Measurements from ENCODE around the gene VAC14. TPM values are rescaled to one million over a fixed set of nuclear protein-coding genes. Genes with fewer than 3 reads are reported as not detected.

The VAC14 gene
- polyA plus RNA-seq, 1 donor from 2014 or later, result 48.5 TPM

DNA sequence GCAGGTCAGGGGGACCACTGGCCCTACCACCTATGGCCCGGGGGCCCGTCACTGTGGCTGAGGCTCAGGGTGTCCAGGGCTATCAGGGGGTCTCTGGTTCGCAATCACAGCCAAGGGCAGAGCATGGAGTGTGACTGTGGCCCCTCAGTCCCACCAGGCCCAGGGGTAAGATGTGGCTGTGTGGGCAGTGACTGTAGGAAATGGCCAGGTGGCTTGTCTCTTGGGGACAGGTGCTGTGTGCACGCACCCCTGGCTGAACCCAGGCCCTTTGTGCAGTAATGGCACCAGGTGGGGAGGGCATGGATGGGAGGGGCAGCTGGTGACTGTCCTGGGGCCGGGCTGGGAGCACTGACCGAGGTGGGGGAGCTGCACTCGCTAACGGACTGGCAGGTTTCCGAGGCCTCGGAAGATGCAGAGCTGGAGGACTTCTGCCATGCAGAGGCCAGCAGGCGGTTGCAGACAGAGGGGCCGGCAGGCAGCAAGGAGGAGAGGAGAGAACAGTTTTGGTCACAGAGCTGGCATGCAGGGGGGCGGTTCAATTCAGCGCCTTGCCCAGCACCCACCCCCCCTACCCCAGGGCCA, 135.8 kb downstream of the VAC14 start:
- no peak overlapping the region for H3K4me3 Mint-ChIP-seq
- H3K9me3 Mint-ChIP-seq, result peaks cover 0 to 5% (median 0%) of the 10 kb centered on the region in 3 donors
- H3K27ac Mint-ChIP-seq, result no peak overlapping the region
- H3K36me3 Mint-ChIP-seq, result peaks cover 9% of the 10 kb centered on the region
- H3K27me3 Mint-ChIP-seq, result no peaks in the 10 kb centered on the region
- no peaks in the 10 kb centered on the region for H3K4me1 Mint-ChIP-seq

DNA sequence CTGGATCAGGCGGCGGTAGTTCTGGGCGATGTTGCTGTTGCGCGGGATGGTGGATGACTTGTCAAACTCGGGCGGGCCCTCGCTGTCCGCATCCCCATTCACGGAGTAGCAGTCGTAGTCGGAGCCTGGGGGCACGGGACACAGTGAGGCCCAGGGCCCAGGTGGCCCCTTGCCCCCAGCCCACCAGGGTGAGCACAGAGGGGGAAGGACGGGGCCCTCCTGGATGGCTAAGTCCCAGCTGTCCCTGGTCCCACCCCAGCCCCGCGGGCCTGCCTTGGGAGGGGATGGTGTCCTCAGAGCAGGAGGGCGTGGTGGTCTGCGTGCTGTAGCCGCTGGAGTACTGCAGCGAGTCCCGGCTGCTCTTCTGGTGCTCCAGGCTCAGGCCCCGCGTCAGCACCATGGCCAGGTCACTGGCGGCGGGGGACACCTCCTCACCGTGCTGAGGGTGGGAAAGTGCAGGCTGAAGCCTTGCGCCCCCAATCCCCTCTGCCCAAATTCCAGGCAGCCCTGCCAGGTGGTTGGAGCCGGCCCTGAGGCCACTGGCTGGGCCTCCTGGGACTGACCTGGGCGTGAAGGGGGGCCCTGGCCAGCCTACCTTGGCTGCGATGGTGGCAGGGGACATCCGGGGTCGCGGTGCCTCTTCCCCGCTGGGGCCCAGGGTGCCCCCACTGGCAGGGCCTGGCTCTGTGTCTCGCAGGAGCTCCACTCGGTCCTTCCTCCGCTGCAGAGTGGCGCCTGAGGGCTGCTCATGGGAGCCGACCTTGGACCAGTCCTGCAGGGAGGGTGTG, 136.4 kb downstream of the VAC14 start:
- H3K36me3 Mint-ChIP-seq, result peaks cover 8% of the 10 kb centered on the region
- H3K27ac Mint-ChIP-seq, result no peak overlapping the region
- no peak overlapping the region for H3K4me3 Mint-ChIP-seq
- no peaks in the 10 kb centered on the region for H3K27me3 Mint-ChIP-seq
- peaks cover 0 to 5% (median 0%) of the 10 kb centered on the region in 3 donors for H3K9me3 Mint-ChIP-seq
- H3K4me1 Mint-ChIP-seq, result no peaks in the 10 kb centered on the region

DNA sequence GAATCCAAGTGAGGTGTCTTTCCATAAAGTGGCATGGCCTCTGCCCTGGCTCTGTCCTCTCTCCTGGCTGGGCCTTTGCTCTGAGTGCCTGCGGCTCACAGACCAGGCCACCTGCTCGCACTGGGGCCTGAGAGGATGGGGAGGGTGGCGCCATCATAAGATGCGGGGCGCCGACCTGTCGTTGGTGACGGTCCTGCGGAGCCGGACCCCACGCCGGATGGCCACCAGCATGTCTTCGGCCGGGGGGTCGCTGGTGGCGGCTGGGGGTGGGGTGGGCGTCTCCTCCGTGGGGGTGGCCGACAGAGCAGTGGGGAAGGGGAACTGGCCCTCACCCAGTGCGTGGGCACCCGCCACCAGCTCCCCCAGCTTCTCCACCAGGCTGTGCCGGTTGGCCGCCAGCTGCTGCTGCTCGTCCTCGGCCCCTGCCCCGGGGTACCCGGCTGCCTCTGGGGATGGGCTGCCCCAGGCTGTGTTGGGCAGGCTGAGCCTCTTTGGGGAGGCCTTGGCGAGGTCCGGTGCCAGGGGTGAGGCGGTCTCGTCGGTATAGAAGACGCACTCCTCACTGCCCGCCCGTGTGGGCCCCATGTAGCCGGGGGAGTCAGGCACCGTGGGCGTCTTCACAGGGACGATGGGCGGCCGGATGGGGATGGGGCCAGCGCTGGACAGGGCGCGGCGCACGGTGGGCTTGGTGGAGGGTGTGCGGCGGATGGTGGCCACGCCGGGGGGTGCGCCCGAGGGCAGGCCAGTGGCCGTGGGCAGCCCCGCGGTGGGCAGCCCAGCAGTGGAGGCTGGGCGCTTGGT, 137.2 kb downstream of the VAC14 start:
- H3K36me3 Mint-ChIP-seq, result peaks cover 7% of the 10 kb centered on the region
- H3K9me3 Mint-ChIP-seq, result peaks cover 0 to 2% (median 0%) of the 10 kb centered on the region in 3 donors
- no peak overlapping the region for H3K27ac Mint-ChIP-seq
- no peak overlapping the region for H3K4me3 Mint-ChIP-seq
- no peaks in the 10 kb centered on the region for H3K27me3 Mint-ChIP-seq
- no peaks in the 10 kb centered on the region for H3K4me1 Mint-ChIP-seq

DNA sequence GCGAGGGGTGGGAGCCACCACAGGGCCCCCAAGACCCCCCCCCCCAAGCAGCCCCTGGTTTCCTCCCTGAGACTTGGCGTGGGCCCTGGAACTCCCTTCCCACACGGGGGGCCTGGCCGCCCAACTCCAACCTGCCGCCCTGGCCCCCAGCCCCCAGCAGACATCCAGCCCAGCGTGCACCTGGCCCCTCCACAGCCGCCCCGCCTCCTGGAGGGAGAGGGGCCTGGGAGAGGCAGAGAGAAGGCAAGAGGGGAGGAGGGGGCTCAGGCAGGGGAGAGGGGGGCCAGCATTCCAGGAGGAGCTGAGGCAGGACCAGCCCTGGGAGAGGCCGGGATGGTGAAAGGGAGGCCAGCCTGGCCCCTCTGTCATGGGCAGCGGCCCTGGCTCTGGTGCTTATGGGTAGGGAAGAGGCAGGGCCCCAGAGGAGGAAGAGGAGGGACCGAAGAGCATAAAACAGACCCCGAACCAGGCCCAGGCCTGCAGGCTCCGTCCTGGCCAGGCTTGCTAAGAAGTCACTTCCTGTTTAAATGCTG, 137.9 kb downstream of the VAC14 start:
- Mint-ChIP-seq H3K27me3 (no peaks in the 10 kb centered on the region), H3K4me3 (no peak overlapping the region), H3K9me3 (no peaks in the 10 kb centered on the region), H3K36me3 (peaks cover 7% of the 10 kb centered on the region), H3K27ac (no peak overlapping the region), H3K4me1 (no peaks in the 10 kb centered on the region)

DNA sequence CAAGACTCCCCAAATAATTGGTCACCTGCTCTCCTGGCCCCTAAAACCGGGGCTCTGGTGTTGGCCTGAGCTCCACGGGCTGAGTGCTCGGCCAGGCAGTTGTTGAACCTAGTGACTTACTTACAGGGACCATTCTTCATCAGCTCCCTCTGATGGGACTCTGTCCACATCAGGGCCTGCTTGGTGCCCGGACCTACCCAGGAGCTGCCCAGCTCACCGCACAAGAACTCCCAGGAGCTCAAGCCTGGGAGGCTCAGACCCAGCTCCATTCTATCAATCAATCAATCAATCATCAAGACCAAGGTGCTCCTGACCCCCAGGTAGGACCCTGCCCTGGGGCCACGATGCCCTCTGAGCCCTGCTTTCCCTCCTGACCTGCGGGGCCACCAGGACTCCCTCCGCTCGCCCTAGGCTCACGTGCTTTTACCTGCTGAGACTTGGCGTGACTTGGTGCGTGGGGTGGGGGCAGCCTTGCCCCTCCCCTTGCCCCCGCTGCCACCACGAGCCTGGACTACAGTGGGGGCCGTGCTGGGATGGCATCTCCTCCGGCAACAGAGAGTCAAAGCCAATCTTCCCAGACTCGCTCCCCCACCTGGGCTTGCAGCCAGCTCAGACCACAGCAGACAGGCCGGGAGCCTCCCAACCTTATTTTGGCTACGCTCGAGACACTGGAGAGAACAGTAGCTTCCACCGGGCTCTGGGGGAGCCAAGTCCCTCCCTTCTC, 138.9 kb downstream of the VAC14 start:
- peaks cover 7% of the 10 kb centered on the region for H3K36me3 Mint-ChIP-seq
- no peaks in the 10 kb centered on the region for H3K4me1 Mint-ChIP-seq
- no peaks in the 10 kb centered on the region for H3K27me3 Mint-ChIP-seq

DNA sequence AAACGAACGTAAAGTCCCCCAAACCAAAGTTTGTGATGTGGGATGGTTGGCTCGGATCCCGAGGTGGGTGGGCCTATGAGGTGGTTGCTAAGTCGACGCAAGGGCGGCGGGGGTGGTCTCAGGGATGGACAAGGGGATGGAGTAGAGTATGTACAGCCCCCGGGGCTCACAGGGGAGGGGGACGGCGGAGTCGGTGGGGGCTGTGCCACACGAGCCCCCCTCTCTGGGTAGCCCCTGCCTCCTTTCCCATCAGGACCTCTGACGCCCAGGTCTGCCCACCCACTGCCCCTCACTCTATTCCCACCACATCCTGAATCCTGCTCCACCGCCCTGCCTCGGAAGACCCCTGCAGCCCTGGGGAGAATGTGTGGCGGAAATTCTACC, 139.4 kb downstream of the VAC14 start:
- peaks cover 7% of the 10 kb centered on the region for H3K36me3 Mint-ChIP-seq
- no peaks in the 10 kb centered on the region for H3K9me3 Mint-ChIP-seq
- no peaks in the 10 kb centered on the region for H3K4me1 Mint-ChIP-seq
- no peak overlapping the region for H3K27ac Mint-ChIP-seq
- H3K4me3 Mint-ChIP-seq, result no peak overlapping the region
- H3K27me3 Mint-ChIP-seq, result no peaks in the 10 kb centered on the region

More for the DNA sequence above, 138.9 kb downstream of the VAC14 start:
- Mint-ChIP-seq H3K27ac (no peak overlapping the region), H3K9me3 (no peaks in the 10 kb centered on the region), H3K4me3 (no peak overlapping the region)

DNA sequence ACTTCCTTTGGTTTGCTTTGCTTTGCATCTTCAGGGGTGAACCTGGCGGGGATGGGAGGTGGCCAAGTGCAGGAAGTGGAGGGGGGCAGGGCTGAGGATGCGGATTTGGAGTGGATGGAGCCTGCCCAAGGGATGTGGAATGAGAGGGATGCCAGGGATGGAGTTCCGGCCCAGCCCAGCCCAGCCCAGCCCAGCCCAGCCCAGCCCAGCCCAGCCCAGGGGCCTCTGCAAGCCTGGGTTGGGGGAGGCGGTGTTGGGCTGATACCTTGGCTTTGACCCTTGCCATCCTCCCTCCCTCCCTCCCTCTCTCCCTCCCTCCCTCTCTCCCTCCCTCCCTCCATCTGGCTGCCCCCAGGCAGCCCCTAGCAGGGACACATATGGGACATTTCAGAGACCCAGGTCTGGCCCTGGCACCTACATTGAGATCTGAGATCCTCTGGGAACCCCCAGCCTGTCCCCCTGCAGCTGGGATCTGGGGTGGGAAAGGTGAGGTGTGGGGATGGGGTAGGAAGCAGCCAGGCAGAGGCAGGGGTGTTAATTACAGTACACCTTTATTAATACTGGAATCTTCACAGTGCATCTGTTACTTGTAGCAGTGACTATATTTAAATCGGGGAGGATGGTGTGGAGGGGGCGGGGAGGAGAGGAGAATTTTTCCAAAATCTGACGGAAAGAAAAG, 140.1 kb downstream of the VAC14 start:
- no peaks in the 10 kb centered on the region for H3K27me3 Mint-ChIP-seq
- no peak overlapping the region for H3K4me3 Mint-ChIP-seq
- H3K36me3 Mint-ChIP-seq, result peaks cover 5% of the 10 kb centered on the region
- no peaks in the 10 kb centered on the region for H3K4me1 Mint-ChIP-seq
- no peak overlapping the region for H3K27ac Mint-ChIP-seq
- no peaks in the 10 kb centered on the region for H3K9me3 Mint-ChIP-seq

DNA sequence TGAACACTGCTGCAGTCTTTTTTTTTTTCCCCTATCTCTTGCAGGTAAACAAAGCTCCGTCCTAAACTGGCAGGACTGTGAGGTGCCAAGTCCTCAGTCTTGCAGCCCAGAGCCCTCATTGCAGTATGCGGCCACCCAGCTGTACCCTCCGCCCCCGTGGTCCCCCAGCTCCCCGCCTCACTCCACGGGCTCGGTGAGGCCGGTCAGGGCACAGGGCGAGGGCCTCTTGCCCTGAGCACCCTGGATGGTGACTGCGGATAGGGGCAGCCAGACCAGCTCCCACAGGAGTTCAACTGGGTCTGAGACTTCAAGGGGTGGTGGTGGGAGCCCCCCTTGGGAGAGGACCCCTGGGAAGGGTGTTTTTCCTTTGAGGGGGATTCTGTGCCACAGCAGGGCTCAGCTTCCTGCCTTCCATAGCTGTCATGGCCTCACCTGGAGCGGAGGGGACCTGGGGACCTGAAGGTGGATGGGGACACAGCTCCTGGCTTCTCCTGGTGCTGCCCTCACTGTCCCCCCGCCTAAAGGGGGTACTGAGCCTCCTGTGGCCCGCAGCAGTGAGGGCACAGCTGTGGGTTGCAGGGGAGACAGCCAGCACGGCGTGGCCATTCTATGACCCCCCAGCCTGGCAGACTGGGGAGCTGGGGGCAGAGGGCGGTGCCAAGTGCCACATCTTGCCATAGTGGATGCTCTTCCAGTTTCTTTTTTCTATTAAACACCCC, 140.8 kb downstream of the VAC14 start:
- no peaks in the 10 kb centered on the region for H3K9me3 Mint-ChIP-seq
- H3K4me3 Mint-ChIP-seq, result no peak overlapping the region
- peaks cover 2% of the 10 kb centered on the region for H3K36me3 Mint-ChIP-seq
- H3K27me3 Mint-ChIP-seq, result no peaks in the 10 kb centered on the region
- no peaks in the 10 kb centered on the region for H3K4me1 Mint-ChIP-seq
- no peak overlapping the region for H3K27ac Mint-ChIP-seq

DNA sequence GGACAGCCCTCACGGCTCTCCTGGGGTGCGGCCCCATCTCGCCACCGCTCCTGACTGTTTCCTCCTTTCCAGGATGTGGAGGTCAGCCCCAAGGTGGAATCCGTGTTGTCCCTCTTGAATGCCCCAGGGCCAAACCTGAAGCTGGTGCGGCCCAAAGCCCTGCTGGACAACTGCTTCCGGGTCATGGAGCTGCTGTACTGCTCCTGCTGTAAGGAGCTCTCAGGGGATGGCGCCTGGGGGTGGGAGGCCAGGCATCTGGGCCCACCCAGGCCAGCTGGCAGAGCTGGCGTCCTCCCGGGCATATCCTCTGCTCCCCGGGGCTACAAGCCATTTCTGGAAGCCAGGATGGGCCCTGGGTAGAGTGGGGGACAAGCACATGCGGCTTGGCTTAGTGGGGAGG, 141.4 kb downstream of the VAC14 start:
- Mint-ChIP-seq H3K9me3 (no peaks in the 10 kb centered on the region), H3K4me1 (no peaks in the 10 kb centered on the region), H3K27me3 (no peaks in the 10 kb centered on the region), H3K27ac (no peak overlapping the region), H3K36me3 (peaks cover 2% of the 10 kb centered on the region), H3K4me3 (no peak overlapping the region)

DNA sequence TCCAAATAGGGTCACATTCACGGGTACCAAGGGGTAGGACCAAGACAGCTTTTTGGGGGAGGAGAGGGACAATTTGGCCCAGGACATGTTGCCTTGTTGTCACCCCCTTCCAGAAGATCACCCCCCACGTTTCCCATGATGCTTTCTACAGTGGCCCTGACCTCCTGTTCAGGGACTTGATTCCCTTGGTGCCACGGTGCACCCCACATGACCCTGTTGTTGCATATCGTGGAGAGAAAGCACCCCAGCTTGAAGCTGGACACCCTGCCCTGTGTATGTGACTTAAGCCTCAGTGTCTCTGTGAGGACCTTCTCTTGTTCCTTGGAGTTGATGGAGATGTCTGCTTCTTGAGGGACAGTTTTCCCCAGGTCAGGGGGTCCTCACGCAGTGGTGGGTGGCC, 142.0 kb downstream of the VAC14 start:
- H3K27ac Mint-ChIP-seq, result no peak overlapping the region

DNA sequence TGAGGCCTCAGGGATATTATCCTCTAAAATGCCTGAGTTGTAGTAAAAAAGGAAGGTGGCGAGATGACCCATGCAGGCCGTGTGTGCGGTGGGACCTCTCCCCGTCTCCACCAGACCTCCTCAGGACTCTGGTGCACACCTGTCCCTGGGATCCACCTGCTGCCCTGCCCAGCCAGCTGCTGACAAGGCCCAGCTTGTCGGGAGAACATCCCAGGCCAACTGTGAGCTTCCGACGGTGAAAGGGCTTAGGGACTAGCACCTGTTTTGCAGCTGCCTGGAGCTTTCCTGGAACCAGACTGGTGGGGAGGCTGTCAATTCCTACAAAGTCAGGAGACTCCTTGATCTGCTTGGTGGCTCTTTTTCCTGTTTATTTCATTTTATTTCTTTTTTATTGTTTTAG, 143.0 kb downstream of the VAC14 start:
- H3K4me1 Mint-ChIP-seq, result peaks cover 0 to 5% (median 3%) of the 10 kb centered on the region in 3 donors
- no peak overlapping the region for H3K4me3 Mint-ChIP-seq
- peaks cover 1% of the 10 kb centered on the region for H3K27me3 Mint-ChIP-seq
- H3K9me3 Mint-ChIP-seq, result no peaks in the 10 kb centered on the region
- H3K27ac Mint-ChIP-seq, result no peak overlapping the region
- no peaks in the 10 kb centered on the region for H3K36me3 Mint-ChIP-seq

More for the DNA sequence above, 142.0 kb downstream of the VAC14 start:
- H3K36me3 Mint-ChIP-seq, result no peaks in the 10 kb centered on the region
- no peaks in the 10 kb centered on the region for H3K9me3 Mint-ChIP-seq
- H3K4me1 Mint-ChIP-seq, result peaks cover 0 to 1% (median 0%) of the 10 kb centered on the region in 3 donors
- H3K4me3 Mint-ChIP-seq, result no peak overlapping the region
- no peaks in the 10 kb centered on the region for H3K27me3 Mint-ChIP-seq

DNA sequence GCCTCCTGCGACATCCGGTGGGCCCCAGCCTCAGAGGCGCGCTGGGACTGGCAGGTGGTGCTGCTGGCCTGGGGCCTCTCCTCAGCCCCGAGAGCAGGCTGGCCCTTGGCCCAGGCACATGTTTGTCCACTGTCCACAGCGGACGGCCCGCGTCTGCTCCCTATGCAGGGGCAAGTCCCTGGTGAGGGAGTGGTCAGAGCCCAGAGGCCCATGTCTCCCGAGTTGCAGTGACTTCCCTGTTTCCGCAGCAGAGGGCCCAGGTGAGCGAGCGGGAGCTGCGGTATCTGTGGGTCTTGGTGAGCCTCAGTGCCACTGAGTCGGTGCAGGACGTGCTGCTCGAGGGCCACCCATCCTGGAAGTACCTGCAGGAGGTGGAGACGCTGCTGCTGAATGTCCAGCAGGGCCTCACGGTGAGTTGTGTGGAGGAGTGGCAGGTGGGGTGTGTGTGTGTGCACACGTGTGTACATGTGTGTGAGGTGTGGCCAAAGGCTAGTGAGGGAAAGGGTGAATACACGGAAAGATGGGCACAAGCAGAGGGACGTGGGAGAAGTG, 144.2 kb downstream of the VAC14 start:
- H3K4me1 Mint-ChIP-seq, result peaks cover 0 to 5% (median 3%) of the 10 kb centered on the region in 3 donors
- no peaks in the 10 kb centered on the region for H3K36me3 Mint-ChIP-seq
- no peak overlapping the region for H3K27ac Mint-ChIP-seq
- H3K4me3 Mint-ChIP-seq, result no peak overlapping the region
- H3K27me3 Mint-ChIP-seq, result peaks cover 1% of the 10 kb centered on the region
- no peaks in the 10 kb centered on the region for H3K9me3 Mint-ChIP-seq

DNA sequence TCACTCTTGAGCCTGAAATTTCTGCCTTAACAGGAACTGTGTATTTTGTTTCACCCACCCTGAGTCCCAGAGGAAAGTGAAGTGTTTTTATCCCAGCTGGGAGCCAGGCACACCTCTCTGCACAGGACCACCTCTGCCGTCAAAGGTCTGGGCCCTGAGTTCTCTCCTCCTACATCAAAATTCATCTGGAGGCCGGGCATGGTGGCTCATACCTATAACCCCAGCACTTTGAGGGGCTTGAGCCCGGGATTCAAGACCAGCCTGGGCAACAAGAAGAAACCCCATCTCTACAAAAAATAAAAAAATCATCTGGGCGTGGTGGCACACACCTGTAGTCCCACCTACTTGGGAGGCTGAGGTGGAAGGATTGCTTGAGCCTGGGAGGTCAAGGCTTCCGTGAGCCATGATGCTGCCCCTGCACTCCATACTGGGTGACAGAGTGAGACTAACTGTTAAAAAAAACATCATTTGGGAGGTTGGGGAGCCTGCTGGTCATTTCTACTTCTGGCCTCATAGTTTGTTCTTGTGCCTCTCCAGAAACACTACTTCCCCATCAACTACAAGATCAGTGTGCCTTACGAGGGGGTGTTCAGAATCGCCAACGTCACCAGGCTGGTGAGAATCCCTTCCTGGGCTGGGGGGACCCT, 144.8 kb downstream of the VAC14 start:
- H3K36me3 Mint-ChIP-seq, result no peaks in the 10 kb centered on the region
- H3K4me1 Mint-ChIP-seq, result peaks cover 0 to 5% (median 3%) of the 10 kb centered on the region in 3 donors
- H3K4me3 Mint-ChIP-seq, result no peak overlapping the region
- no peak overlapping the region for H3K27ac Mint-ChIP-seq
- no peaks in the 10 kb centered on the region for H3K9me3 Mint-ChIP-seq
- peaks cover 3% of the 10 kb centered on the region for H3K27me3 Mint-ChIP-seq

Data from IgD-negative memory B cell (primary cell).